Measurements from ENCODE around the gene MYO1B. TPM values are rescaled to one million over a fixed set of nuclear protein-coding genes. Genes with fewer than 3 reads are reported as not detected.

Gene MYO1B
- polyA plus RNA-seq, 1 donor (not counting 4 experiments of a cell fraction or from before 2014, with no cell fraction given), result 277 TPM

DNA sequence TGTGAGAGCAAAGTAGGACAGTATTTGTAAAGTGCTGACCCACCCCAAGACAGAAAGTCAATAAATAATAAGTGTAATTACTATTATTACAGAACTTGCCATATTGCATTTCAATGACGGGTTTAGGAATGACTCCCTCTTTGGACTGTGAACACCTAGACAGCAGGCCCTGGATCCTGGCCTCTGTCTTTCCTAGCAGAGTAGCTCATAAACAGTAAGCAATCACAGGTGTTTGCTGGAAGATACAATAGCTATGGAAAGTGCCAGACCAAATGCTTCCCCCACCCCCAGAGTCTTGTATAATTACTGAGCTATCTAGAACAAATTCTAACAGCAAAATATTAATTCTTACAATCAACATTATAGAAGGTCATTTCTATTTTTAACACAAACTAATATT is 20.1 kb upstream of the MYO1B start:
- no peak overlapping the region for H3K27ac ChIP-seq (ENCODE audit: control insufficient read depth, insufficient read depth, low read length)
- no peak overlapping the region for H3K4me3 ChIP-seq (ENCODE audit: control insufficient read depth in 2 of 3, extremely low read depth in 1 of 3, insufficient read depth in 2 of 3, low read depth in 1 of 3, low read length in 3 of 3)
- dilution Hi-C loops (cut with MboI; ENCODE audit: extremely low pct_ligation_motif_present, low sequenced_read_pairs), result no loop called here
- H4K20me1 ChIP-seq (ENCODE audit: control insufficient read depth, extremely low read depth, insufficient read depth, low read length), result no peaks in the 10 kb centered on the region
- no peak overlapping the region for H3K4me2 ChIP-seq (ENCODE audit: control insufficient read depth, extremely low read depth, insufficient read depth, low read depth, low read length)
- DNase-seq (ENCODE audit: low read depth, low spot score) (no peak), FAIRE-seq (no peak)
- no peaks in the 10 kb centered on the region for H3K27me3 ChIP-seq (ENCODE audit: control insufficient read depth, extremely low read depth, insufficient read depth, low read length)
- H2AFZ ChIP-seq (ENCODE audit: control insufficient read depth, low read length), result no peak overlapping the region
- TF ChIP-seq, protein P1, sequence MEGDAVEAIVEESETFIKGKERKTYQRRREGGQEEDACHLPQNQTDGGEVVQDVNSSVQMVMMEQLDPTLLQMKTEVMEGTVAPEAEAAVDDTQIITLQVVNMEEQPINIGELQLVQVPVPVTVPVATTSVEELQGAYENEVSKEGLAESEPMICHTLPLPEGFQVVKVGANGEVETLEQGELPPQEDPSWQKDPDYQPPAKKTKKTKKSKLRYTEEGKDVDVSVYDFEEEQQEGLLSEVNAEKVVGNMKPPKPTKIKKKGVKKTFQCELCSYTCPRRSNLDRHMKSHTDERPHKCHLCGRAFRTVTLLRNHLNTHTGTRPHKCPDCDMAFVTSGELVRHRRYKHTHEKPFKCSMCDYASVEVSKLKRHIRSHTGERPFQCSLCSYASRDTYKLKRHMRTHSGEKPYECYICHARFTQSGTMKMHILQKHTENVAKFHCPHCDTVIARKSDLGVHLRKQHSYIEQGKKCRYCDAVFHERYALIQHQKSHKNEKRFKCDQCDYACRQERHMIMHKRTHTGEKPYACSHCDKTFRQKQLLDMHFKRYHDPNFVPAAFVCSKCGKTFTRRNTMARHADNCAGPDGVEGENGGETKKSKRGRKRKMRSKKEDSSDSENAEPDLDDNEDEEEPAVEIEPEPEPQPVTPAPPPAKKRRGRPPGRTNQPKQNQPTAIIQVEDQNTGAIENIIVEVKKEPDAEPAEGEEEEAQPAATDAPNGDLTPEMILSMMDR (optimal IDR thresholded peaks at IDR 0.05 in 1 of 3, IDR thresholded peaks at IDR 0.05 in 1 of 3, conservative IDR thresholded peaks at IDR 0.05 in 1 of 3; ENCODE audit: extremely low read depth in 1 of 3, insufficient read depth in 2 of 3, low read length in 3 of 3), result no peak
- no peak for TF ChIP-seq EZH2 (IDR thresholded peaks at IDR 0.05; ENCODE audit: low read length)
- H3K79me2 ChIP-seq (ENCODE audit: control insufficient read depth, insufficient read depth, low read length), result no peaks in the 10 kb centered on the region
- no peaks in the 10 kb centered on the region for H3K9me3 ChIP-seq (ENCODE audit: control insufficient read depth, low read depth, low read length)
- H3K9me1 ChIP-seq (ENCODE audit: control insufficient read depth, extremely low read depth, insufficient read depth, low read length), result no peaks in the 10 kb centered on the region
- peaks cover 26% of the 10 kb centered on the region for H3K4me1 ChIP-seq (ENCODE audit: control insufficient read depth, extremely low read depth, insufficient read depth, low read length)
- H3K36me3 ChIP-seq (ENCODE audit: control insufficient read depth in 2 of 2, extremely low read depth in 1 of 2, insufficient read depth in 2 of 2, low read length in 2 of 2), result no peaks in the 10 kb centered on the region
- no peak overlapping the region for H3K9ac ChIP-seq (ENCODE audit: control insufficient read depth, extremely low read depth, insufficient read depth, low read length)

DNA sequence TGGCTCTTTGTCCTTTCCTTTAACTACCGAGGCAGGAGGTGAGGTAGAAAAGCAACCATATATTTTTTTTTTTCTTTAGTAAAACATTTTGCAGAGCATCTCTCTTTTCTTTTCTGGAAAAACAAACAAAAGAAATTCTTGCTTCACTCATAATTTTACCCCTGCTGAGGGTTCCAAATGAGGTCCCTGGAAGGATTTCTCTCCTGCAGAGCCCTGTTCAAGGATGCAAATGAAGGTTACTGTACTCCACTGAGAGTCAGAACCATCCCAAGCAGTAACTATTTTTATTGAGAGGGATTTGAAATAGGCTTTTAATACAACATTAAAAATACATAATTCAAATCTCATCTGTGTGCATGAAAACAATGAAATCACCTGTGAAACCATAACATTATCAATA is 19.5 kb upstream of the MYO1B start:
- Histone ChIP-seq H3K27me3 (ENCODE audit: control insufficient read depth, extremely low read depth, insufficient read depth, low read length) (no peaks in the 10 kb centered on the region), H3K9me1 (ENCODE audit: control insufficient read depth, extremely low read depth, insufficient read depth, low read length) (no peaks in the 10 kb centered on the region), H2AFZ (ENCODE audit: control insufficient read depth, low read length) (no peak overlapping the region), H3K9ac (ENCODE audit: control insufficient read depth, extremely low read depth, insufficient read depth, low read length) (no peak overlapping the region), H3K36me3 (ENCODE audit: control insufficient read depth in 2 of 2, extremely low read depth in 1 of 2, insufficient read depth in 2 of 2, low read length in 2 of 2) (no peaks in the 10 kb centered on the region), H4K20me1 (ENCODE audit: control insufficient read depth, extremely low read depth, insufficient read depth, low read length) (no peaks in the 10 kb centered on the region), H3K27ac (ENCODE audit: control insufficient read depth, insufficient read depth, low read length) (no peak overlapping the region), H3K4me2 (ENCODE audit: control insufficient read depth, extremely low read depth, insufficient read depth, low read depth, low read length) (no peak overlapping the region), H3K4me1 (ENCODE audit: control insufficient read depth, extremely low read depth, insufficient read depth, low read length) (peaks cover 30% of the 10 kb centered on the region), H3K79me2 (ENCODE audit: control insufficient read depth, insufficient read depth, low read length) (no peaks in the 10 kb centered on the region), H3K4me3 (ENCODE audit: control insufficient read depth in 2 of 3, extremely low read depth in 1 of 3, insufficient read depth in 2 of 3, low read depth in 1 of 3, low read length in 3 of 3) (no peak overlapping the region), H3K9me3 (ENCODE audit: control insufficient read depth, low read depth, low read length) (no peaks in the 10 kb centered on the region)
- TF ChIP-seq, protein P1 (optimal IDR thresholded peaks at IDR 0.05 in 1 of 3, IDR thresholded peaks at IDR 0.05 in 1 of 3, conservative IDR thresholded peaks at IDR 0.05 in 1 of 3; ENCODE audit: extremely low read depth in 1 of 3, insufficient read depth in 2 of 3, low read length in 3 of 3), result no peak
- TF ChIP-seq EZH2 (IDR thresholded peaks at IDR 0.05; ENCODE audit: low read length), result no peak
- FAIRE-seq (no peak), DNase-seq (ENCODE audit: low read depth, low spot score) (no peak)
- dilution Hi-C loops (cut with MboI; ENCODE audit: extremely low pct_ligation_motif_present, low sequenced_read_pairs), result no loop called here
